Measurements from ENCODE around the gene CAMK1D. TPM values are rescaled to one million over a fixed set of nuclear protein-coding genes. Genes with fewer than 3 reads are reported as not detected.

Gene CAMK1D
- total and polyA plus RNA-seq, 2 of the 8 experiments (the other 6 are each of a cell fraction or from before 2014, with no cell fraction given): 3.5 to 10.6 TPM

DNA sequence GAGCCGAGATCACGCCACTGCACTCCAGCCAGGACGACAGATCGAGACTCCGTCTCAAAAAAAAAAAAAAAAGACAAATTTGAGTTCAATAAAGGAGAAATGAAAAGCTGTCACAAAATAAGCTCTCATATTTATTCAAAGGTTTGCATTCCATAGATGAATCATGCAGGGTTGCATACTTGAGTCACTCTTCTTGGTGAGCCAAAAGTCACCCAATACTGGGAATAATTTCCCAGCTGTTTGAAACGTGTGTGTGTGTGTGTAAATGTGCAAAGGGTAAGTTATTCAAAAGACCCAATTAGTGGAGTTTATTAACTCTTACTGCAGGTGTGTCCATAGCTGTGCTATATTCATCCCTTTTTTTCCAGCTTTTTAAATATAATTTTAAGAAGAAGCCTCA, 354.5 kb downstream of the CAMK1D start:
- POLR2A ChIA-PET (ENCODE audit: partially characterized antibody): no interaction called here
- FAIRE-seq: no peak
- TF ChIP-seq, protein P1, sequence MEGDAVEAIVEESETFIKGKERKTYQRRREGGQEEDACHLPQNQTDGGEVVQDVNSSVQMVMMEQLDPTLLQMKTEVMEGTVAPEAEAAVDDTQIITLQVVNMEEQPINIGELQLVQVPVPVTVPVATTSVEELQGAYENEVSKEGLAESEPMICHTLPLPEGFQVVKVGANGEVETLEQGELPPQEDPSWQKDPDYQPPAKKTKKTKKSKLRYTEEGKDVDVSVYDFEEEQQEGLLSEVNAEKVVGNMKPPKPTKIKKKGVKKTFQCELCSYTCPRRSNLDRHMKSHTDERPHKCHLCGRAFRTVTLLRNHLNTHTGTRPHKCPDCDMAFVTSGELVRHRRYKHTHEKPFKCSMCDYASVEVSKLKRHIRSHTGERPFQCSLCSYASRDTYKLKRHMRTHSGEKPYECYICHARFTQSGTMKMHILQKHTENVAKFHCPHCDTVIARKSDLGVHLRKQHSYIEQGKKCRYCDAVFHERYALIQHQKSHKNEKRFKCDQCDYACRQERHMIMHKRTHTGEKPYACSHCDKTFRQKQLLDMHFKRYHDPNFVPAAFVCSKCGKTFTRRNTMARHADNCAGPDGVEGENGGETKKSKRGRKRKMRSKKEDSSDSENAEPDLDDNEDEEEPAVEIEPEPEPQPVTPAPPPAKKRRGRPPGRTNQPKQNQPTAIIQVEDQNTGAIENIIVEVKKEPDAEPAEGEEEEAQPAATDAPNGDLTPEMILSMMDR (IDR thresholded peaks at IDR 0.05; ENCODE audit: control extremely low read depth in 1 of 3, insufficient read depth in 1 of 3, low read depth in 1 of 3, low read length in 3 of 3): no peak
- TF ChIP-seq HDAC2 (IDR thresholded peaks at IDR 0.05; ENCODE audit: borderline replicate concordance in 1 of 2, low read depth in 2 of 2, low read length in 2 of 2): no peak
- no peak for TF ChIP-seq TBP (IDR thresholded peaks at IDR 0.05; ENCODE audit: low read depth, low read length)
- no peak for TF ChIP-seq RBBP5 (IDR thresholded peaks at IDR 0.05; ENCODE audit: borderline replicate concordance, low read depth, low read length)
- no peak for TF ChIP-seq SUZ12 (IDR thresholded peaks at IDR 0.05; ENCODE audit: low read length)
- TF ChIP-seq, protein P2, sequence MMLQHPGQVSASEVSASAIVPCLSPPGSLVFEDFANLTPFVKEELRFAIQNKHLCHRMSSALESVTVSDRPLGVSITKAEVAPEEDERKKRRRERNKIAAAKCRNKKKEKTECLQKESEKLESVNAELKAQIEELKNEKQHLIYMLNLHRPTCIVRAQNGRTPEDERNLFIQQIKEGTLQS (IDR thresholded peaks at IDR 0.05; ENCODE audit: insufficient read depth, low read depth, low read length): no peak
- TF ChIP-seq SP4 (IDR thresholded peaks at IDR 0.05; ENCODE audit: low read length): no peak
- TF ChIP-seq SIN3A (conservative IDR thresholded peaks at IDR 0.05 in 1 of 2, IDR thresholded peaks at IDR 0.05 in 1 of 2; ENCODE audit: low read depth in 1 of 2, low read length in 2 of 2): no peak
- TF ChIP-seq TEAD4 (IDR thresholded peaks at IDR 0.05; ENCODE audit: low read depth, low read length): no peak
- TF ChIP-seq SIRT6 (IDR thresholded peaks at IDR 0.05; ENCODE audit: low read length): no peak

More for the DNA sequence above, 354.5 kb downstream of the CAMK1D start:
- Histone ChIP-seq H2BK15ac (ENCODE audit: low read length) (no peak overlapping the region), H3K4me2 (ENCODE audit: insufficient read depth in 1 of 2, low read depth in 2 of 2, low read length in 2 of 2) (no peak overlapping the region), H3K14ac (ENCODE audit: insufficient read length) (no peak overlapping the region), H3K23ac (ENCODE audit: insufficient read length) (no peak overlapping the region), H2AFZ (ENCODE audit: low read length) (no peak overlapping the region), H4K5ac (ENCODE audit: insufficient read length, low read depth, low read length) (no peak overlapping the region), H3K79me2 (ENCODE audit: control insufficient read depth in 1 of 2, insufficient read depth in 2 of 2, low read length in 2 of 2) (no peaks in the 10 kb centered on the region), H3K27ac (ENCODE audit: low read depth, low read length) (no peak overlapping the region), H3K56ac (replicated peaks; ENCODE audit: insufficient read length, low read depth, low read length) (no peak overlapping the region), H3K4ac (replicated peaks; ENCODE audit: insufficient read length, low read depth, low read length) (no peak overlapping the region), H3K18ac (ENCODE audit: extremely low read depth, low read length) (no peak overlapping the region), H3K27me3 (replicated peaks in 1 of 4; ENCODE audit: control insufficient read depth in 3 of 4, extremely low read depth in 1 of 4, insufficient read depth in 3 of 4, low read length in 3 of 4) (no peaks in the 10 kb centered on the region), H3K4me3 (ENCODE audit: extremely low read depth in 1 of 4, insufficient read depth in 2 of 4, low read depth in 3 of 4, low read length in 4 of 4) (no peak overlapping the region), H2BK5ac (ENCODE audit: low read depth, low read length) (no peak overlapping the region), H4K8ac (ENCODE audit: extremely low read depth, insufficient read depth, low read length) (no peak overlapping the region), H2BK20ac (ENCODE audit: low read length) (no peak overlapping the region), H3K36me3 (ENCODE audit: control insufficient read depth in 2 of 4, insufficient read depth in 4 of 4, low read length in 3 of 4) (no peaks in the 10 kb centered on the region), H3K23me2 (ENCODE audit: low read depth, low read length) (no peaks in the 10 kb centered on the region), H3K9me3 (ENCODE audit: insufficient read depth in 2 of 2, low read depth in 1 of 2, low read length in 1 of 2) (no peaks in the 10 kb centered on the region), H3K4me1 (replicated peaks in 1 of 4; ENCODE audit: control insufficient read depth in 3 of 4, insufficient read depth in 4 of 4, low read length in 3 of 4) (peaks cover 0 to 15% (median 4%) of the 10 kb centered on the region in 4 experiments; a peak in 3 of 7 replicates), H3K9ac (replicated peaks in 1 of 4; ENCODE audit: extremely low read depth in 1 of 4, low read depth in 3 of 4, low read length in 3 of 4) (no peak overlapping the region), H4K20me1 (replicated peaks in 1 of 2; ENCODE audit: control insufficient read depth in 1 of 2, insufficient read depth in 2 of 2, low read length in 2 of 2) (no peaks in the 10 kb centered on the region), H4K91ac (replicated peaks; ENCODE audit: insufficient read length, low read length) (no peak overlapping the region), H3K79me1 (ENCODE audit: low read depth, low read length) (no peaks in the 10 kb centered on the region), H2BK120ac (replicated peaks; ENCODE audit: low read depth, low read length) (no peak overlapping the region), H2BK12ac (ENCODE audit: low read depth, low read length) (no peak overlapping the region), H2AK5ac (ENCODE audit: low read depth, low read length) (no peak overlapping the region)
- no peak for DNase-seq (ENCODE audit: low read depth in 1 of 2, low spot score in 2 of 2)
- WGBS, 2 experiments (ENCODE audit: extremely low coverage in 1 of 2, insufficient coverage in 1 of 2, insufficient read length in 1 of 2, insufficient replicate concordance in 2 of 2, low coverage in 1 of 2, low lambda C conversion rate in 2 of 2, missing lambda C conversion rate in 1 of 2): 82% methylated on average over 6 of the region's 6 CpGs; no CpG with 5 or more reads in 1 of the 2 experiments
- CTCF ChIA-PET (ENCODE audit: partially characterized antibody): interaction anchor here (0.7 to 1.4 kb wide), 4 partner anchors 9 to 1602 kb away, joined by 3 to 9 read pairs (median 4); no protein-coding TSS in a partner anchor

Data from H1 (cell line).